DOHH2 (cell line): ENCODE results near the gene TCEA2.
A peak's percentile ranks its signal among the peaks of the same experiment; 100 is the strongest.

Experiments used
- H3F3A ChIP-seq: fragments of 200-600 bp; sonication (generic), shearing (Covaris generic); 2 replicates; pipeline ENCODE4 v1.6.0; 2016; ENCODE audit warnings: antibody characterized with exemption, mild to moderate bottlenecking; ENCODE audit not compliant: control insufficient read depth, insufficient read depth
- H3K27ac ChIP-seq: fragments of 200-600 bp; sonication (generic); 2 replicates; pipeline ENCODE4 v1.5.1; 2014; ENCODE audit warnings: low read depth, mild to moderate bottlenecking, low read length, moderate library complexity
- H3K27me3 ChIP-seq: fragments of 200-600 bp; sonication (generic); 2 replicates; pipeline ENCODE4 v1.6.1; 2014; ENCODE audit warnings: mild to moderate bottlenecking, low read length, mixed read lengths; ENCODE audit not compliant: control insufficient read depth
- H3K36me3 ChIP-seq: fragments of 200-600 bp; sonication (generic); 2 replicates; pipeline ENCODE4 v1.6.1; 2014; ENCODE audit warnings: mild to moderate bottlenecking, low read length, moderate library complexity, mixed read lengths; ENCODE audit not compliant: control insufficient read depth
- H3K4me1 ChIP-seq: fragments of 200-600 bp; sonication (generic); 2 replicates; pipeline ENCODE4 v1.6.1; 2014; ENCODE audit warnings: mild to moderate bottlenecking, low read length, mixed read lengths; ENCODE audit not compliant: control insufficient read depth
- H3K4me2 ChIP-seq: fragments of 200-600 bp; sonication (generic); 2 replicates; pipeline ENCODE4 v1.6.0; 2014; ENCODE audit warnings: mild to moderate bottlenecking, low read length, moderate library complexity
- H3K4me3 ChIP-seq: fragments of 200-600 bp; sonication (generic); 2 replicates; pipeline ENCODE4 v1.5.1; 2014; ENCODE audit warnings: mild to moderate bottlenecking, low read length, mixed read lengths
- H3K79me2 ChIP-seq: fragments of 200-600 bp; sonication (generic); 2 replicates; pipeline ENCODE4 v1.6.1; 2014; ENCODE audit warnings: mild to moderate bottlenecking, low read length, mixed read lengths; ENCODE audit not compliant: control insufficient read depth
- H3K9me2 ChIP-seq: fragments of 200-600 bp; sonication (generic); replicated peaks from 2 replicates; pipeline ENCODE4 v1.6.1; 2014; ENCODE audit warnings: mild to moderate bottlenecking, low read length, mixed read lengths; ENCODE audit not compliant: control insufficient read depth
- H3K9me3 ChIP-seq: fragments of 200-600 bp; sonication (generic); 2 replicates; pipeline ENCODE4 v1.6.1; 2014; ENCODE audit warnings: antibody characterized with exemption, low read length, mixed read lengths; ENCODE audit not compliant: control insufficient read depth, insufficient read depth
- H4K20me1 ChIP-seq: fragments of 200-600 bp; sonication (generic); 2 replicates; pipeline ENCODE4 v1.6.0; 2014; ENCODE audit warnings: low read depth, mild to moderate bottlenecking, antibody characterized with exemption, low read length, moderate library complexity; ENCODE audit not compliant: control insufficient read depth, insufficient read depth
- CTCF ChIP-seq: fragments of 200-600 bp; sonication (generic); IDR thresholded peaks from one replicate; pipeline ENCODE4 v1.5.1; 2014; ENCODE audit warnings: antibody characterized with exemption, mild to moderate bottlenecking, low read depth, low read length; ENCODE audit not compliant: poor library complexity, severe bottlenecking
- EZH2phosphoT487 ChIP-seq: fragments of 200-600 bp; sonication (generic); IDR thresholded peaks from 2 replicates; pipeline ENCODE4 v1.6.1; 2017; ENCODE audit warnings: borderline replicate concordance, mild to moderate bottlenecking, antibody characterized with exemption, low read length, moderate library complexity, mixed read lengths

TCEA2 gene

GRCh38 chr20:64053841-64054661, 8.9 kb upstream of the TCEA2 start:
- H3K27me3 ChIP-seq: peaks cover 54% of the 10 kb centered on the region
- no peaks in the 10 kb centered on the region for H3K9me2 ChIP-seq
- H3K4me1 ChIP-seq: peaks cover 17% of the 10 kb centered on the region
- no peaks in the 10 kb centered on the region for H3K36me3 ChIP-seq
- H3K27ac ChIP-seq: no peak overlapping the region
- H3K4me2 ChIP-seq: no peak overlapping the region
- no peak overlapping the region for H3K4me3 ChIP-seq
- TF ChIP-seq EZH2phosphoT487 (no peak), CTCF (peak; percentile 37)
- H4K20me1 ChIP-seq: no peaks in the 10 kb centered on the region
- no peaks in the 10 kb centered on the region for H3F3A ChIP-seq
- no peaks in the 10 kb centered on the region for H3K9me3 ChIP-seq
- H3K79me2 ChIP-seq: no peaks in the 10 kb centered on the region

- H3F3A ChIP-seq: no peaks in the 10 kb centered on the region
- H3K9me3 ChIP-seq: no peaks in the 10 kb centered on the region
- no peaks in the 10 kb centered on the region for H4K20me1 ChIP-seq
- no peak overlapping the region for H3K4me2 ChIP-seq
- peaks cover 17% of the 10 kb centered on the region for H3K4me1 ChIP-seq
- H3K36me3 ChIP-seq: no peaks in the 10 kb centered on the region
- no peaks in the 10 kb centered on the region for H3K79me2 ChIP-seq
- TF ChIP-seq EZH2phosphoT487 (no peak), CTCF (no peak)
- H3K9me2 ChIP-seq: no peaks in the 10 kb centered on the region
- H3K4me3 ChIP-seq: no peak overlapping the region
- H3K27me3 ChIP-seq: peaks cover 45% of the 10 kb centered on the region
- H3K27ac ChIP-seq: no peak overlapping the region
Measured at GRCh38 chr20:64055396-64055892, 7.6 kb upstream of the TCEA2 start.

- Histone ChIP-seq H3K9me2 (no peaks in the 10 kb centered on the region), H3K4me3 (no peak overlapping the region), H3K4me1 (peaks cover 17% of the 10 kb centered on the region), H3K9me3 (no peaks in the 10 kb centered on the region), H3K36me3 (no peaks in the 10 kb centered on the region), H4K20me1 (no peaks in the 10 kb centered on the region), H3K4me2 (no peak overlapping the region), H3F3A (no peaks in the 10 kb centered on the region), H3K27ac (no peak overlapping the region), H3K79me2 (no peaks in the 10 kb centered on the region), H3K27me3 (peaks cover 39% of the 10 kb centered on the region)
- TF ChIP-seq EZH2phosphoT487 (no peak), CTCF (no peak)
Measured at GRCh38 chr20:64055893-64056638, 6.9 kb upstream of the TCEA2 start.
